IMR-90 (cell line): Measurements from ENCODE around the gene FNDC3B.

Source experiments
- BHLHE40 ChIP-seq: fragments of 150-350 bp; IDR thresholded peaks from 2 replicates; pipeline ENCODE4 v1.6.1; 2016; ENCODE audit warnings: mild to moderate bottlenecking, low read depth, low read length
- CHD1 ChIP-seq: IDR thresholded peaks from 2 replicates; pipeline ENCODE4 v1.6.1; 2012; ENCODE audit warnings: low read depth, low read length, improper control_type of control experiment
- CTCF ChIP-seq: conservative IDR thresholded peaks from 2 replicates; pipeline ENCODE4 v1.5.1; 2012; ENCODE audit warnings: mild to moderate bottlenecking, low read depth, low read length, improper control_type of control experiment
- ELK1 ChIP-seq: fragments of 150-350 bp; IDR thresholded peaks from 2 replicates; pipeline ENCODE4 v1.6.1; 2016; ENCODE audit warnings: low read depth, mild to moderate bottlenecking, low read length, moderate library complexity, borderline replicate concordance
- FOS ChIP-seq: fragments of 150-350 bp; IDR thresholded peaks from 2 replicates; pipeline ENCODE4 v1.6.1; 2016; ENCODE audit warnings: low read depth, low read length
- MAFK ChIP-seq: IDR thresholded peaks from 2 replicates; pipeline ENCODE4 v1.6.1; 2012; ENCODE audit warnings: low read depth, low read length, improper control_type of control experiment
- MXI1 ChIP-seq: IDR thresholded peaks from 2 replicates; pipeline ENCODE4 v1.6.1; 2012; ENCODE audit warnings: low read depth, mild to moderate bottlenecking, low read length, moderate library complexity, borderline replicate concordance
- NFE2L2 ChIP-seq: fragments of 150-350 bp; IDR thresholded peaks from 2 replicates; pipeline ENCODE4 v1.6.1; 2016; ENCODE audit warnings: low read depth, mild to moderate bottlenecking, low read length
- POLR2A ChIP-seq: IDR thresholded peaks from 2 replicates; pipeline ENCODE4 v1.6.1; 2012; ENCODE audit warnings: mild to moderate bottlenecking, low read depth, low read length
- RAD21 ChIP-seq: IDR thresholded peaks from 2 replicates; pipeline ENCODE4 v1.6.1; 2012; ENCODE audit warnings: low read length, improper control_type of control experiment
- RCOR1 ChIP-seq: IDR thresholded peaks from 2 replicates; pipeline ENCODE4 v1.6.1; 2012; ENCODE audit warnings: mild to moderate bottlenecking, low read length, improper control_type of control experiment; ENCODE audit not compliant: insufficient replicate concordance
- RFX5 ChIP-seq: IDR thresholded peaks from 2 replicates; pipeline ENCODE4 v1.8.0; 2012; ENCODE audit warnings: low read depth, mild to moderate bottlenecking, low read length, moderate library complexity
- SMC3 ChIP-seq: fragments of 150-350 bp; IDR thresholded peaks from 2 replicates; pipeline ENCODE4 v1.6.1; 2016; ENCODE audit warnings: low read depth, mild to moderate bottlenecking, antibody characterized with exemption, low read length, moderate library complexity
- USF2 ChIP-seq: fragments of 150-350 bp; IDR thresholded peaks from 2 replicates; pipeline ENCODE4 v1.6.1; 2017; ENCODE audit warnings: mild to moderate bottlenecking, antibody characterized with exemption, low read length, low read depth

GRCh38 chr3:172152874-172153273 is 113.5 kb downstream of the FNDC3B start:
- TF ChIP-seq CTCF (no peak), RAD21 (no peak), RFX5 (no peak), POLR2A (no peak), MXI1 (no peak), FOS (no peak; the same call in 1 of the 2 replicates), USF2 (no peak), SMC3 (no peak), CHD1 (no peak; the same call in 1 of the 2 replicates), BHLHE40 (no peak; the same call in 1 of the 2 replicates), MAFK (no peak), RCOR1 (no peak), ELK1 (no peak), NFE2L2 (no peak)
